CD1c-positive myeloid dendritic cell (primary cell): ENCODE data around the gene NDRG2.
A peak's percentile ranks its signal among the peaks of the same experiment; 100 is the strongest.
"Not testable (repeated sequence)": the region's sequence is repeated elsewhere in the genome, so short reads cannot be mapped to it uniquely, and the experiment has no call there.

ENCODE experiments used
- DNase-seq: peaks from one replicate; pipeline ENCODE4 v3.0.0-alpha.2; 2016; ENCODE audit errors: extremely low spot score

The NDRG2 gene

DNA sequence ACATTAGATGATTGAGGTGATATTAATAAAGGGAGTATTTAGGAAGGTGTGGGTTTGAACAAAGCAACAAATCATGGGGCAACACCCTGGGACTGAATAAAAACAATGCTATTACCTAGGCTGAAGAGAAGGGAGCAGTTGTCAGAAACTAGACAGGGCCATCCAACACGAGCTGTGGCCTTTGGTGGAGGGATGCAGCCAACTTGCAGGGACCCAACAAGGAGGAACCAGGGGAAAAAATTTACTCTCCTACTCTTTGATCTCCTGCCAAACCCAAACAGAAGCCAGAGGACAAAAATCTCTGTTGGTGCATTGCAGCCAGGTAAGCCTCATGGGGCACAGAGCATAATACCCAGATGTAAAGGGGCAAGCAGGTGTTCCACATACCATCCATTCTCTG is 13.7 kb downstream of the NDRG2 start:
- no peak for DNase-seq

DNA sequence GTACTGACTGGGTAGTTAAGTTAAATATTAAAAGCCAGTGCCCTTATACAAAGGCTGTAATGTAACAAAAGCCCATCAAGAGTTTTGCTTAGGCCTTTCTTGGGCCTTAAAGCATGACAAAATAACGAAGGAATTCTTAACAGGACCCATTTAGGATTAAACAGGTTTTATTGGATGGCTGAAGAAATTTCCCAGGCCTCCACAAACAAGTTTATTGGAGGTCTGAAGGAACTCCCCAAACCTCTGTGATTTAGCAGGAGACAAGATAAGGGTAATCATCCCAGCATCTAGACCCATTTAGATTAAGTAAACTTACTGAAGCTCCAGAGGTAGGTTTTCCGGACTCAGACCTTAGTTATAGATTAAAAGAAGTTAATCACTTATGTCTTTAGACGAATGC is 15.1 kb downstream of the NDRG2 start:
- not testable (repeated sequence) for DNase-seq

GRCh38 chr14:21003788-21004346 is 21.0 kb downstream of the NDRG2 start:
- DNase-seq, result no peak

- no peak for DNase-seq
Measured at GRCh38 chr14:21001218-21001617, 23.6 kb downstream of the NDRG2 start.

DNA sequence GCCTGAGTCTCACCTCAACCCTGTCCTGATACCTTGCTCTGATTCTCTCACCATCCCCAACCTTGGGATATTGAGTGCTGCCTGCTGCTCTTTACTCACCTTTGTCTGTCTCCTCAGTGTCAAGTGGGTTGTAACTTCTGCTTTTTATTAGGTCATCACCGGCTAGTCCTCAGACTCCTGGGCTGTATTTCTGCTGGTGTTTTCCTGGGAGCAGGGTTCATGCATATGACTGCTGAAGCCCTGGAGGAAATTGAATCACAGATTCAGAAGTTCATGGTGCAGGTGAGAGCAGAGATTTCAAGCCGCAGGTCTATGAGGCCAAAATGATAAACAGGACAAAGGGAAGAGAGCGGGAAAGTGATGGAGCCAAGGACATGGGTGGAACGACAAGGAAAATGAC is 25.3 kb downstream of the NDRG2 start:
- no peak for DNase-seq

DNA sequence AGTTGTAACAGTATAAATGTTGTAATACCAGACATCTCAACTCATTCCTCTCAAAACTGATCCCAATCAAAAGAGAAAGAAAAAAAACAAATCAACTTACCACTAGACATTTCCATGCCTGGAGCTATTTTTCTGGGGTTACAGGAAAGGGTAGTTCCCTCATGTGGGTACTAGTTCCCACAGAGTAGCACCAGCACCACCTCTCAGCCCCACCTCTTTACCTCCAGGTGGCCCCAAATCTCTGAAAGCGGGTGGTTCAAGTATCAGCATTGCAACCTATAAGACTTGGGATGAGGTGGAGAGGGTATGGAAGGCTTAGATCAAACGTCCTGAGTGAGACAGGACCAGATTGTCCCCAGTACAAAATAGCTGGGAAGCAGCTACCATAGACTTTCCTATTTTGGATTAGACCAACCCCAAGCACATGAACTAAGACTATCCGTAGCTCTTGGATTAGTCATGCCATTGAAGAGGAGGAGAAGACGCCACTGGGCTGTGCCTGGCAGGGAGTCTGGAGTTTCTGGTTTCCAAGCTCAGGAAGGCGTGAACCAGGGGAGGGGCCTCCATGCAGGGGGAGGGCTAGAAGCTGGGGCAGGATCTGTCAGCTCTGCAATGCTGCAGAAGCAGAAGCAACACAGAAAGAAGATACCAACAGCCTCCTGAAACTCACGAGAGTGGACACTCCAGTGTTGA is 26.0 kb downstream of the NDRG2 start, which contains the start of gene SLC39A2:
TSS of gene SLC39A2 (plus strand) at position 620 of the 693 bp plus-strand sequence. CDS start 154 bp downstream, outside the sequence.
- no peak for DNase-seq

DNA sequence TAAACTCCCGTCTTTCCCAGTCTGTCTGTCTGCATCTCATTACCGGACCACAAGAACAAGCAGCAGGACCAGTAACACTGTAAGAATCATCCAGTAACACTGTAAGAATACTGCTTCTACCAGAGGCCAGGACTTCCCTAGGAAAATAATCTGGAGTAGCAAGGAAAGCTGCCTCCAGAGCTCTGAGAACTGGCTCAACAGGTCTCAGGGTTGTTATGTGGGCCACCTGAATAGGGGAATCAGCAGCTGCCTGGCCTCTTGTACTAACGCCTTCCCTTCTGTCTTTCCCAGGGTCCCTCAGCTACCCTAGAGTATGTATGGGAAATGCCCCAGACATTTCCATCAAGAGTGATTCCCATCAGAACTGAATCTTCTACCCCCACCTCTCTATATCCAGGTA is 26.7 kb downstream of the NDRG2 start:
- no peak for DNase-seq

DNA sequence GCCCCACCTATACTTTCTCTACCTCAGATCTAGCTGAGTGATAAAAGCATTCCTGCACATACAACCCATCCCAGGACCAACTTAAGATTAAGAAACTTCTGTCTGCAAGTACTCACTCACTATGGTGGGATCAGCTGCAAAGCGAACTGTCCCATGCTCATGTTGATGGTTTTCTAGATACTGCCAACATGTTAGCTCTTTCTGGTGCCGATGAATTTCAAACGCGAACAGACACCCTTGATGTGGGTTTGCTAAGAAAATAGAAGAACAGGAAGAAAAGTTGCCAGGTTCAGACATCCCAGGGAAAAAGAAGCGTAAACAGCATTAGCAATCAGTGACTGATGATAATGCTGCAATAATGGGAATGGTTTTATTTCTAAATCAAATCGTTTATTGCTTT is 27.3 kb downstream of the NDRG2 start:
- DNase-seq, result no peak

- DNase-seq, result no peak
Measured at GRCh38 chr14:20997115-20997514, 27.7 kb downstream of the NDRG2 start.

DNA sequence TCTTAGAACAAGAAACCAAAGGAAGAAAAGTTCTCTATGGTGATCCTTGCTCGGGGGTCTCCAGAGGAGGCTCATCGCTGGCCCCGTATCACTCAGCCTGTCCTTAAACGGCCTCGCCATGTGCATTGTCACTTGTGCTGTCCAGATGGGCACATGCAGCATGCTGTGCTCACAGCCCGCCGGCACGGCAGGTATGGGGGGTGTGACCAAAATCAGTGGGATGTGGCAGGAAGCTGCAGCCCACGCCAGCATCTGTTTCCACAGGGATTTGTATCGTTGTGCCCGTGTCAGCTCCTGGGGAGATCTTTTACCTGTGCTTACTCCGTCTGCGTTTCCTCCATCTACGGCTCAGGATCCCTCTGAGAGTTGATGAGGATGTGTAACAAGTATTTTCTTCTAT is 28.3 kb downstream of the NDRG2 start:
- DNase-seq, result no peak

- DNase-seq, result peak; percentile 95
Measured at GRCh38 chr14:20989787-20990600, 34.9 kb downstream of the NDRG2 start, which contains the start of gene METTL17. Gene METTL17, plus strand, starts transcription at chr14:20989980. Its CDS starts 23 bp downstream, at chr14:20990003.

- DNase-seq, result no peak
Measured at GRCh38 chr14:20989471-20989786, 35.4 kb downstream of the NDRG2 start.

DNA sequence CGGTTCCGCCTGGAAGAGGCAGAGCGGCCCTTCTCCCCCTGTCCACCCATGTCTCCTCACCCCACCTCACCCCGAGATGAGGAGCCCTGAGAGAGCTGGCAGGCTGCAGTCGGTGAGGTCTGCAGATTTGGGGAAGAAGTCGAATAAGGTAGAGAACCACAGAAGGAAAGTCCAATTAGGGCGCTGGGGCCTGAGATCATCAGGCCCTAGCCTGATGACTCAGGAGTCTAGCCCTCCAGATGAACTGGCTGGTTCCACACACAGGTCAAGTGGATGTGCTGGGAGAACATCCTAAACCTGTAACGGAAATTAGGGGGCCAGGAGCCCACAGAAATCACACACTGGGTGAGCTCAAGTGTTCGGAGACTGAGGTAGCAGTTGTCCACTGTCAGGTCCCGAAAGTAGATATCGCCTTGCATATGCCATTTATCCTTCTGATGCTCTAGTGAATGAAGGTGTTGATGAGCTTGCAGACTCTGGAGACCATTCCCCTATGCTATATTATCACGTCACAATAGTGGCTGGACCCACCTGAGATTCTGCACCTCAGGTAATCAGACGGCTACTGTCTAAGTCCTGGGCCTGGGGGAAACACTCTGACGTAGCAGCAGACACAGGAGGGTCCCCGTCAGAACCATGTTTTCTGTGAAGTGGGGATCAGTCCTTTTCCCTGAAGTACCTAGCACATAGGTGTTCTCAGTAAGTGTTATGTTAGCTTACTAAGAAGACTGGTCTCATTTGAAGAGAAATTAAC is 36.0 kb downstream of the NDRG2 start:
- DNase-seq, result peak; percentile 55

DNA sequence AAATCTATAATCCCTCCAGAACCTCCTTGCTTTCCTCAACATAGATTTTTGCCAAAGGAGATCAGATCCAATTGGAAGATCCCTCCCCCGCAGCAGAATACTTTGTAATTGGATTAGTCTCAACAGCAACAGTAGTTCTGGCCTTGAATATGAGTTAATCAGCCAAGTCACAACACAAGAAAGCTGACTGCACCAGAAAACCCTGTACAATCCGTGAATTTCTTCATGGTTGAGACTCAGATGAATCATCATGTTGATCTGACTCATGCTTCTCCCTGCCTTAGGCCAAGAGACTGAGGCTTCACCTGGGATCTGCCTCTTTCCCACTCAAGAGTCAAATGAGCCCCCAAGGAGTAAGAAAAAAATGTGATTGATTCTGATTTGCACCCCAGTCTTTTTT is 38.0 kb downstream of the NDRG2 start:
- peak; percentile 75 for DNase-seq

DNA sequence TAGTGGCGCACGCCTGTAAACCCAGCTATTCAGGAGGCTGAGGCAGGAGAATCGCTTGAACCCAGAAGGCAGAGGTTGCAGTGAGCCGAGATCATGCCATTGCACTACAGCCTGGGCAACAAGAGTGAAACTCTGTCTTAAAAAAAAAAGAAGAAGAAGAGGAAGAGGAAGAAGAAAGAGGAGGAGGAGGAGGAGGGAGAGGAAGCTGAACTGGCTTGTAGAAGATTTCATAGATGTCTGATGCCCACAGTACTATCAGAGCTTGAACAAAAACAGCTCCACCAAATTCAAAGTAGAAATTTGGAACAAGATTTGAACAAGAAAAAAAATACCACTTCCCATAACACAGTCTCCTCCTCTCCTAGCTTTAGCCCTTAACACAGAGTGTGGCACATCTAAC is 39.2 kb downstream of the NDRG2 start:
- peak; percentile 38 for DNase-seq

DNA sequence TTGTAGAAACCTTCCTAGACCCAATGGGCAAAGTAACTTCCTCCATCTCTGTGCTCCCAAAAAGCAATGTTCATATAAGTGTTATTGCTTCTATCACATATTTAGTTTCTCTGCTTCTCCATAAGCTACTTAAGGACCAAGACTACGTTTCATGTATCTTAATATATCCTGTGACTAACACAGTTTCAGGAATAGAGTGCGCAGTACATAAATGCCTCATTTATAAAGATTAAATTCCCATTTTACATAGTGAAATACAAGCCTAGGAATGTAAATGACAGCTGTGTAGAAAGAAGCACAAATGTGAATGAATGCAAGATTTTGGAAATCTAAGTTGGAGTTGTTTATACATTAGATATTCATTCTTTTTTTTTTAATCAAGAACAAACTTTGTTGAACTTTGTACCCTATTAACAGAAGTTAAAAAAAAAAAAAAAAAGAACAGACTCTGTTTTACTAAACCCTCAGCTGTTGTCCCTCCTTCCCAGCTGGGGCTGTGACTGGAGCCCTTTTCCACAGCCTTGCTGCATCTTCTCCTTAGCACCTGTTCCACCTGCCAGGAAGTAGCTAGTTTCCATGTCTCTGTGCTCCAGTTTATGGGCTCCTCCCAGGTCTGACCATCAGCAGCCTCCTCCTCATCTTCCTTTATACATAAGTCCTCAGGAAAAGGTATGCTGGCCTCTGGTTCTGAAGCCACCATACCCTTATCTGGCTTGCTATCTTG is 42.1 kb downstream of the NDRG2 start:
- no peak for DNase-seq

GRCh38 chr14:20980906-20981305 is 44.0 kb downstream of the NDRG2 start:
- no peak for DNase-seq

DNA sequence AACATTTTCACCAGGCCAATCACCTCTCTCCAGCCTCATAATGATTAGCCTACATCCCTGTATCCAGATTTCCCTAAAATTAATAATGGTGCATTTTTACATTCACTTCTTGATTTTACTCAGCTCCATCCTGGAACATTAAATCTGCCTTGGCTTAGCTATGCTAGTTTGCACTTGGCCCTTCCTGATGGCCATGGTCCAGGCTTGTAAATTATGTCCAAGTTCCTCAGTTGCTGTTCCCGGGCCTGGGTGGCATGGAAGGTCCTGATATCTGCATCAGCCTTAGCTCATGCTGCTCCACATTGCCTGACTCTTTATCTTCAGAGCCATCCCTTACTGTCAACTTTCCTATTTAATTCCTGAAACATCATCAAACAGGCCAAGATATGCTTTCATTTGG is 46.2 kb downstream of the NDRG2 start:
- no peak for DNase-seq

GRCh38 chr14:20976291-20976690 is 48.6 kb downstream of the NDRG2 start:
- no peak for DNase-seq

- DNase-seq, result no peak
Measured at GRCh38 chr14:20973501-20973900, 51.4 kb downstream of the NDRG2 start.

- DNase-seq, result no peak
Measured at GRCh38 chr14:20971705-20972021, 53.2 kb downstream of the NDRG2 start.
